CD14-positive monocyte (primary cell): Measurements from ENCODE around the gene ZSCAN5A. TPM values are rescaled to one million over a fixed set of nuclear protein-coding genes. Genes with fewer than 3 reads are reported as not detected.

Source experiments
- DNase-seq, 3 donors: peaks; one replicate each; pipeline ENCODE4 v3.0.0-alpha.2; 2011 to 2022
- H2AFZ ChIP-seq: 2 replicates; pipeline ENCODE4 v1.6.0; 2012; ENCODE audit warnings: mild to moderate bottlenecking, low read depth, low read length, inconsistent platforms; ENCODE audit not compliant: insufficient read depth, poor library complexity, severe bottlenecking
- H3K27ac ChIP-seq, 2 donors: 1 replicate in 1 of 2; 2 replicates in 1 of 2; pipeline ENCODE4 v1.5.1; 2012 to 2013; ENCODE audit warnings: low read length in 2 of 2, control low read depth in 1 of 2, inconsistent platforms in 1 of 2, low read depth in 1 of 2, mild to moderate bottlenecking in 1 of 2
- H3K27me3 ChIP-seq, 2 donors: one replicate each; pipeline versions ENCODE4 v1.6.0 to v1.6.1; 2011 to 2013; ENCODE audit warnings: low read length in 2 of 2; ENCODE audit not compliant: control insufficient read depth in 2 of 2, insufficient read depth in 2 of 2
- H3K36me3 ChIP-seq, 2 donors: replicated peaks in 1 of 2; 1 replicate in 1 of 2; 2 replicates in 1 of 2; pipeline versions ENCODE4 v1.5.1 to v1.6.1; 2012 to 2013; ENCODE audit warnings: low read length in 2 of 2, control low read depth in 1 of 2, inconsistent platforms in 1 of 2, mild to moderate bottlenecking in 1 of 2; ENCODE audit not compliant: insufficient read depth in 2 of 2, control insufficient read depth in 1 of 2
- H3K4me1 ChIP-seq, 2 donors: 1 replicate in 1 of 2; 2 replicates in 1 of 2; pipeline versions ENCODE4 v1.5.1 to v1.6.1; 2012 to 2013; ENCODE audit warnings: low read length in 2 of 2, control low read depth in 1 of 2, inconsistent platforms in 1 of 2, mild to moderate bottlenecking in 1 of 2, moderate library complexity in 1 of 2; ENCODE audit not compliant: insufficient read depth in 2 of 2, control insufficient read depth in 1 of 2
- H3K4me2 ChIP-seq: replicated peaks from 2 replicates; pipeline ENCODE3; 2012; ENCODE audit warnings: low read length, moderate library complexity, mild to moderate bottlenecking; ENCODE audit not compliant: poor library complexity, severe bottlenecking; ENCODE audit errors: extremely low read depth
- H3K4me3 ChIP-seq, 3 experiments: fragments of 200-600 bp in 1 of 3; sonication (generic) in 1 of 3; replicated peaks in 1 of 3; 1 replicate in 2 of 3; 2 replicates in 1 of 3; pipeline ENCODE4 v1.5.1; 2011 to 2013; ENCODE audit warnings: low read length in 3 of 3, mild to moderate bottlenecking in 3 of 3, control low read depth in 2 of 3, low read depth in 2 of 3, inconsistent platforms in 1 of 3, moderate library complexity in 1 of 3
- H3K79me2 ChIP-seq: 2 replicates; pipeline ENCODE4 v1.6.0; 2012; ENCODE audit warnings: mild to moderate bottlenecking, control low read depth, inconsistent platforms, low read length, moderate library complexity; ENCODE audit not compliant: insufficient read depth
- H3K9ac ChIP-seq: 2 replicates; pipeline ENCODE4 v1.6.0; 2017; ENCODE audit warnings: low read length, mild to moderate bottlenecking; ENCODE audit not compliant: insufficient read depth, poor library complexity, severe bottlenecking
- H3K9me3 ChIP-seq, 2 donors: replicated peaks in 1 of 2; 1 replicate in 1 of 2; 2 replicates in 1 of 2; pipeline versions ENCODE4 v1.5.1 to v1.6.1; 2012 to 2013; ENCODE audit warnings: low read length in 2 of 2, control low read depth in 1 of 2; ENCODE audit not compliant: control insufficient read depth in 1 of 2, insufficient read depth in 1 of 2
- H4K20me1 ChIP-seq: 2 replicates; pipeline ENCODE4 v1.6.0; 2012; ENCODE audit warnings: mild to moderate bottlenecking, low read length, control low read depth, moderate library complexity; ENCODE audit not compliant: insufficient read depth
- H3K27ac Mint-ChIP-seq, 7 donors: one replicate each; pipeline ENCODE4 v1.8.0; 2020; ENCODE audit warnings: mild to moderate bottlenecking in 7 of 7, mixed read lengths in 7 of 7, moderate library complexity in 6 of 7, inconsistent platforms in 2 of 7
- H3K27me3 Mint-ChIP-seq, 3 donors: one replicate each; pipeline ENCODE4 v1.8.0; 2021 to 2022; ENCODE audit warnings: low read depth in 3 of 3, mild to moderate bottlenecking in 3 of 3, mixed read lengths in 3 of 3, moderate library complexity in 3 of 3, inconsistent platforms in 1 of 3
- H3K36me3 Mint-ChIP-seq, 2 donors: one replicate each; pipeline ENCODE4 v1.8.0; 2020; ENCODE audit warnings: mixed read lengths in 2 of 2, inconsistent platforms in 1 of 2, mild to moderate bottlenecking in 1 of 2
- H3K4me1 Mint-ChIP-seq: one replicate; pipeline ENCODE4 v1.8.0; 2020; ENCODE audit warnings: mild to moderate bottlenecking, mixed read lengths
- H3K4me3 Mint-ChIP-seq, 2 donors: one replicate each; pipeline ENCODE4 v1.8.0; 2020; ENCODE audit warnings: mild to moderate bottlenecking in 2 of 2, mixed read lengths in 2 of 2, moderate library complexity in 1 of 2
- H3K9me3 Mint-ChIP-seq, 7 donors: one replicate each; pipeline ENCODE4 v1.8.0; 2020 to 2022; ENCODE audit warnings: mixed read lengths in 7 of 7, mild to moderate bottlenecking in 6 of 7, moderate library complexity in 6 of 7, inconsistent platforms in 2 of 7
- CTCF ChIP-seq: fragments of 200-600 bp; IDR thresholded peaks from one replicate; pipeline ENCODE4 v1.8.0; 2022; ENCODE audit warnings: antibody characterized with exemption, mild to moderate bottlenecking
- WGBS: methylation state at CpG from one replicate; pipeline ENCODE4 v1.1.5; 2013; ENCODE audit warnings: missing lambda C conversion rate; ENCODE audit not compliant: insufficient coverage; 5-methylcytosine and 5-hydroxymethylcytosine counted together
- intact Hi-C, 2 donors: fragments of 100-400 bp; cut with micrococcal nuclease; formaldehyde crosslinking; loops; one replicate each; pipeline versions ENCODE4 v1.15.0 to v1.15.1; 2023
- polyA plus RNA-seq, 3 donors: library from polyadenylated mRNA; depleted of rRNA in 1 of 3; unstranded in 2 of 3; stranded (reverse) in 1 of 3; fragments of 300-500 nt in 2 of 3; fragments of >200 nt in 1 of 3; fragmentation: Illumina TruSeq in 2 of 3; gene quantifications; 1 replicate in 2 of 3; 2 replicates in 1 of 3; pipeline ENCODE4 v1.2.3, GENCODE V29; 2012 to 2021

Gene ZSCAN5A
- polyA plus RNA-seq, 3 donors: 5.3 to 11.3 (median 6.3) TPM

GRCh38 chr19:56310462-56310861 lies 4.2 kb downstream of the ZSCAN5A start:
- H4K20me1 ChIP-seq: no peaks in the 10 kb centered on the region
- TF ChIP-seq CTCF: no peak
- no peak overlapping the region for H3K9ac ChIP-seq
- H3K9me3 ChIP-seq: no peaks in the 10 kb centered on the region
- H3K4me1 ChIP-seq: peaks cover 17 to 26% of the 10 kb centered on the region in 2 donors
- Mint-ChIP-seq H3K27me3 (peaks cover 0 to 2% (median 1%) of the 10 kb centered on the region in 3 donors), H3K27ac (peak overlapping the region in 1 of 7 donors; percentile 32), H3K36me3 (peaks cover 39 to 50% of the 10 kb centered on the region in 2 donors), H3K4me1 (peaks cover 25% of the 10 kb centered on the region), H3K9me3 (peaks cover 0 to 2% (median 0%) of the 10 kb centered on the region in 7 donors), H3K4me3 (no peak overlapping the region)
- H3K27ac ChIP-seq: no peak overlapping the region
- peaks cover 42% of the 10 kb centered on the region for H3K79me2 ChIP-seq
- no peaks in the 10 kb centered on the region for H3K27me3 ChIP-seq
- peaks cover 13 to 42% of the 10 kb centered on the region in 2 donors for H3K36me3 ChIP-seq
- DNase-seq: no peak
- H3K4me3 ChIP-seq: no peak overlapping the region
- no peak overlapping the region for H3K4me2 ChIP-seq
- no peak overlapping the region for H2AFZ ChIP-seq
- 100% methylated on average over 4 of the region's 8 CpGs for WGBS
- intact Hi-C loops: loop anchor here (5.0 kb wide), 1 partner anchor 38 kb away; the partner anchor contains the start of gene EDDM13 (in 2 of the 2)

- Histone ChIP-seq H3K4me1 (peaks cover 15 to 23% of the 10 kb centered on the region in 2 donors), H3K9ac (no peak overlapping the region), H3K9me3 (no peaks in the 10 kb centered on the region), H3K36me3 (peaks cover 17 to 50% of the 10 kb centered on the region in 2 donors), H3K27ac (no peak overlapping the region), H3K79me2 (peaks cover 41% of the 10 kb centered on the region), H2AFZ (no peak overlapping the region), H3K4me2 (no peak overlapping the region), H3K4me3 (no peak overlapping the region), H4K20me1 (no peaks in the 10 kb centered on the region), H3K27me3 (no peaks in the 10 kb centered on the region)
- no peak overlapping the region for H3K4me3 Mint-ChIP-seq
- TF ChIP-seq CTCF: peak; percentile 100
- H3K27me3 Mint-ChIP-seq: peaks cover 0 to 2% (median 1%) of the 10 kb centered on the region in 3 donors
- peaks cover 44 to 56% of the 10 kb centered on the region in 2 donors for H3K36me3 Mint-ChIP-seq
- peak overlapping the region in 5 of 7 donors; percentile 9 to 70 (median 46) for H3K27ac Mint-ChIP-seq
- DNase-seq: peak; percentile 63 to 74 (median 63)
- intact Hi-C loops: loop anchor here (1.0 to 10.0 kb wide), 3 partner anchors 24 to 55 kb away; partner anchors contain the start of gene EDDM13 (in 2 of the 2)
- H3K4me1 Mint-ChIP-seq: peaks cover 24% of the 10 kb centered on the region
- WGBS: 94% methylated on average over 10 of the region's 11 CpGs
- H3K9me3 Mint-ChIP-seq: no peaks in the 10 kb centered on the region
Observed at GRCh38 chr19:56309511-56310185, 5.0 kb downstream of the ZSCAN5A start.
